CD4-positive, alpha-beta T cell treated with Interleukin-4 for 1 hour (primary cell): ENCODE data around the gene THBS2.

Source experiments
- DNase-seq, 2 donors: peaks; one replicate each; pipeline ENCODE4 v3.0.0-alpha.2; 2020 to 2022

Gene THBS2

DNA sequence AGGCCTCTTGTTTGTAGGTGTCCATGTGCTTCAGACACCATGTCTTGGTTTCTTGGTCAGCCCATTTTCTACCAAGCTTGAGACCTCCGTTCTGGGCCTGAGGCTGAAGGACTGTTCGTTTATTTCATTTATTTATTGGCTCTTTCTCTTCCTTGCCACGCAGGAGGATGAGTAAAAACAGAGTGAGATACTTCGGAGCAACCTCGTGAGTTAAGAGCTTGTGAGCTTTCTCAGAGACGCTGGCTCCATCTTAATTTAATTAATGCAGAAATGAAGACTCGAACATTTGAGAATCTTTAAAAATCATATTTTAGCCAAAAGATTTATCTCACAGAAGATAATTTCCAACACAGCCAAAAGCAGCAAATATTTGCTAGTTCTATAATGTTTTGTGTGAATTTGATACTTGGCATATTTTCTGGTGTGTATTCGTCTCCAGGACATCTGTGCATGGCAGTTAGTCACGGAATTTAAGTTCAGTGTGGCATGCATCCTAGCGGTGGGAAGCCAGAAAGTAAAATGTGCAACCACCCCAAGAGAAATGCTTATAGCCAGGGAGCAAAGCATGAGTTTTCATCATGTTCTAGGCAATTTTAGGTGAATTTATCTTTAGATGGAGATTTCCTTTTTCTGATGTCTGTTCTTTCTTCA is 76.0 kb downstream of the THBS2 start:
- no peak for DNase-seq

DNA sequence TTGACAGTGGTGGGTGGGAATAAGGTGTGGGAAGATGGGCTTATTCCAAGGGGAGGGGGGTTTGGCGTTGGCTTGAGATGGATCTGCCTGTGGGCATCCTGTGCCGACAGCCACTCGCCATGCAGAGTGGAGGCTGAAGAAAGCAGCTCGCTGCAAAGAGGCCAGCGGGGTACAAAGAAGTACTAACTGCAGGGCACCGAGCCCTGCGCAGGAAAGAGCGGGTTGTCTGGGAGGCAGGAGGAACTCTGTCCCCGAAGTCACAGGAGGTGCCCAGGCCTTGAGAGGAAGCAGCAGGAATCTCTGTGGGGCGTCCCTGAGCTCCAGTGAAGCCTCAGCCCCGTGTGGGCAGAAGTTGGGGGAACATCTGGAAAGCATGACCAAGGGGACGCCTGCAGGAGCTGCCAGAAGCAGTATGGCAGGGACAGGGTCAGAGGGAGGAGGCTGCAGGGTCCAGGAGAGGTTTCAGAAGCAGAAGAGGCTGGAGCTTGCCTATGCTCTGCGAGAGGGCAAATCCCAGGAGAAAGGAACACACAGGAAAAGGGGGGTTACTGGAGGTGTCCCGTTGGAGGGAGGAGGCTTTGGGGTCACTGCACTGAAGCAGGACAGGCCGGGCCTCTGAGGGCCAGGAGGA is 77.2 kb downstream of the THBS2 start:
- DNase-seq = no peak

DNA sequence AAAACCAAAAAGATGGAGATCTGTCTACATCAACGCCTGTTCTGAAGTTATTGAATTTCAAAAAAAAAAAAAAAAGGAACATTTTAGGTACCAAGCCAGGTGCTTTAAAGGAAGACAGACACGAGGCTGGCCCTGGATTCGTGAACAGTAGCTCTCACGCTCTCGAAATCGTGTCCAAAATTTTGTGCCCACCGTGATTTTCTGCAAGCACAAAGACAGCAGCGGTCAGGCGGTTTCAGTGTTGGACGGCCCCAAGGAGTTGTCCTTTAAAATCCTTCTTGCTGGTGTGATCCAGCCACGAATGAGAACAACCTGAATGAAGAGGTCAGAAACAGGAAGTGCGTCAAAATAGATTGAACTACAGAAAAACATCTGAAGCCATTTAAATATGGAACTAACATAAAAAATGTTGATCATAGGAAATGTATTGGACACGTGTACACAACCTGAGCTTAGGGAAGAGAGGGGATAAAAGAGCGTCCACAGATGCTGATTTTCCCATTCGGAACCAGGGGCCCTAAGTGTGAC is 78.2 kb downstream of the THBS2 start:
- DNase-seq = no peak

GRCh38 chr6:169174516-169175359 is 78.9 kb downstream of the THBS2 start:
- no peak for DNase-seq

DNA sequence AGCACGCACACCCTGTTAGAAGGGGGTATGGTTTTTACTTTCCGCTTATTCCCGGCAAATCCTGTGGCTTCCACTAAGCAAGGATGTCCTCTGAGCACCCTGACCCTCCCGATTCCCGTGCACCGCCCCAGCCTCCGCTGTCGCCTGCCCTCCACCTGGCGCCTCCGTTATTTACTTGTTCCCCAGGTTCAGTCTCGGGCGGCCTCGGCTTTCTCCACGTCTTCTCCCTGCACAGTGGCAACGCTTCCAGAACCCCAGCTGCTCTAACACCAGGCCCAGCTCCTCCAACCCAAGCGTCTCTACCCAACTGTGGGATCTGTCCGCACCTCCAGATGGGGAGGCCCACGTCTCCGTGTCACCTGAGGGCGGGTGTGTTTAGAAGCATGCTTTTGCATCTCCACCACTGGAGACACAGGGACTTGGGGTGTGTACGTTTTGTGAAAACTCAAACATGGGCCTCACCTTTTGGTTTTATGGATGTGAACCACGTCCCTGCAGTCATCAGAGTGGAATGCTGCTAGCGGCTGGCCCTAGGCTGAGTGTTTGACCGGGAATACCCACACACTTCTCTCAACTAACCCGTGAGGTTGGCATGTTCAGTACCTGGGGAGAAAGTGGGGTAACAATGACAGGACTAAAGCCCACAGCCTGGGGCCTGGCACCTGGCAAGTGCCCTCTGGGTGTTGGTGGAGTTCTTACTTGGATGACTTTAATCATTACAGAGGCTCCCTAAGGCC is 79.9 kb downstream of the THBS2 start:
- no peak for DNase-seq

DNA sequence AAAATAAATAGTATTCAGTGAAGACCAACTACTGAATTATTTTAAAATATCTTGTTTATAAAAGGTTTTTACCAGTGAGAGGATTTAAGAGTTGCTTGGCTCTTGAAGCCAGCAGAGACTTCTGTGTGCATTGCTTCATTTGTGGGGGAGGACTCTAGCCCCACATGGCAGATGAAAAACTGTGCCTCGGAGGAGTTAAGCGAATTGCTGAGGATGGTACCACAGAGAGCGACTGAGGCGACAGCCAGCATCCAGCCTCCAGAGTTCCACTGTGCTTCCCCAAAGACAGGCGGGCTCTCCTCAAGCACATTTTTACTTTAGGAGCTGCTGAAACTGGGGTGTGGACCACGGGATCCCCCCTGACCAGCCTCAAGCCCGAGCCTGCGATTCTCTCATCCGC is 80.7 kb downstream of the THBS2 start:
- no peak for DNase-seq

- DNase-seq = no peak
Measured at GRCh38 chr6:169172456-169172855, 81.2 kb downstream of the THBS2 start.

GRCh38 chr6:169171951-169172350 is 81.7 kb downstream of the THBS2 start:
- DNase-seq = no peak

GRCh38 chr6:169171016-169171415 is 82.6 kb downstream of the THBS2 start:
- no peak for DNase-seq

DNA sequence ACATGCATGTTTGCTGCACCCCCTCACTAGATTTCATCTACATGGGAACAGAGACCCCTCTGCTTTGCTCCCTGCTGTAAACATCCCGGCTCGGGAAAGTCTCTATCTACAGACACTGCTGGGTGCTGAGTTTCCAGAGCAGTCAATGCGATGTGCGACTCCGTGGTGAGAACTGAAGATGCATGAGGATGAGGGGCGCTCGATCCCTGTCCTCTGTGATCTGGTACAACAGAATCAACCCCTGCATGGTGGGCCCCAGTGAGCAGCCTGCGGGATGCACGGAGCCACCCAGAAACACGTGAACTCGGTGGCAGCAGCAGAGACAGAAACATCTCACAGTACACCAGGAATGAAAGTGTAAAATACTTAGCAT is 83.1 kb downstream of the THBS2 start:
- DNase-seq = no peak

DNA sequence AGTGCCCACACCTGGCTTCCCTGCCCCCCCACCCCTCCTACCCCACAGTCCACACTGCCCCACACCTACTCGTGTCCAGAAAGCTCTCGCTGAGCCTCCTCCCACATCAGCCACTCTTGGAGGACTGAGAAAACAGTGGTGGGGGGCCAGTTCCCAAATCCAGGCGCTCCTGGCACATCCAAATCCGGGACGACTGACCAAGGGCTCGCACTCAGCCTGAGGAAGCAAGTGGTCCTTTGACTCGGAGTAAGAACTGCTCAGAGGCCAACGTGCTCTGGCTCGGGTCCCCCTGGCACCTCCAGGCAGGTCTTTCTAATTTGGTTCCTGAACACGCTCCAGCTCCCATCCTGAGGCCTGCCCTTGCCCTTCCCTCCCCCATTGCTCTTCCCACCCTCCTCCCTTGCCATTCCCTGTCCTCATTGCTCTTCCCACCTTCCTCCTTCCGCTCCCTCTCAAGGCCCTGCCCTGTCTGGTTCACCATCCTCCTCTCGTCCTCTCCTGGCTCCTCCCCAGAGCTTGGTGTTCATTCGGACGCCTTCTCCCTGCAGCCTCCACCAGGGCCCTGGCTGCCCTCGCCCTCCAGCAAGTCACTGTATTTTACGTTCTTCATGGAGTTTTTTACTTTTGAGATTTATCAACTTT is 83.6 kb downstream of the THBS2 start:
- DNase-seq = no peak

DNA sequence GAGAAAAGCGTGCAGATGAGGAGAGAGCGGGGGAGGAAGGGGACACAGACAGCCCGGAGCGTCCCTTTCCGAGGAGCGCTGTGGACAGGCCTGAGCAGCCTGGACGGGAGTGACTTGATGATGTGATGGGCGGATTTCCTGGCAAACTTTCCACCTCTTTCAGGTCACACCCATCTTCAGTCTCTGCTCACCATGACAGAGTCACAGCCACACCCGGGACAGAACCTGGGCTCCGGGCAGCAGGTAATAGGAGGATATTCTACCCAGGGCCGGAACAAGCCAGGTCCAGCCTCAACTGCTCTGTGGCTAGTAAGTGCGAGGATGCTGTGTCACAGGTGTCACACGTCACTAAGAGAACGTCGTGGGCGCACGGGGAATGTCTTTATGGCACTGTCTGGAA is 84.3 kb downstream of the THBS2 start:
- no peak for DNase-seq

- DNase-seq = no peak
Measured at GRCh38 chr6:169168706-169169105, 84.9 kb downstream of the THBS2 start.

GRCh38 chr6:169168302-169168630 is 85.4 kb downstream of the THBS2 start:
- DNase-seq = no peak

DNA sequence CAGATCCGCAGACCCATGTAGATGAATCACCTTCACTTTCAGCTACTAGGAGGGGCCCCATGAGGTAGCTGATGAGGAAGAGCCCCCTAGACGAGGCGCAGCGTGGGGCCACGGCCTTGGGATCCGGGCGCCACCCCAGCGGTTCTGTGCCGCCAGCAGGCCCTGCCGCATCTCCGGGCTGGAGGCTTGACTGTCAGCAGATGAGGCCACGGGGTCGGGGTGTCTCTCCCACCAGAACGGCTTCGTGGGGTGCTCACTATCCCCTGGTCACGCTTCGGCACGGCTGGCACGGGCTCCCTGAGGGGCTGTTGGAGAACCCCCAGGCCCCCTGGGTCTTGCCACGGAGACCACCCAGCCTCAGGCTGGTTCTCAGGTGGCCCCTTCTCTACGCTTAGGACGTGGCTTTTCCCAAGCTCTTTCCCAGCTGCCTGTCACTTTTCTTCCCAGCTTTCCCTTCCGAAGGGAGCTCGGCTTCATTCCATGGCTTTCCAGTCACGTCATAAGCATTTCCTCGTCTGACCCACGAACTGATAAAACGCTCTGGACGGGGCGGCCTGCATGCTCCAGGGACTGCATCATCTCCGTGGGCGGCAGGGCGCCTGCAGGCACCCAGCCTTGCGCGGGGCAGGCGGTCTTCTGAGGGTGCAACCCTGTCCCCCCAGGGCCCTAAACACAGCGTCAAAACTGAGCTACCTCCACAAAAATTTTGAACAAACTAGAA is 85.9 kb downstream of the THBS2 start:
- DNase-seq = no peak

GRCh38 chr6:169166896-169167580 is 86.6 kb downstream of the THBS2 start:
- DNase-seq = no peak
